TTC549 (cell line): ENCODE data around the gene KIAA0232.

ENCODE experiments used
- FAIRE-seq: peaks from 2 replicates; lab custom pipeline; 2012; peaks lifted over from hg19 to GRCh38; lab: Jason Lieb, UNC

Gene KIAA0232, protein sequence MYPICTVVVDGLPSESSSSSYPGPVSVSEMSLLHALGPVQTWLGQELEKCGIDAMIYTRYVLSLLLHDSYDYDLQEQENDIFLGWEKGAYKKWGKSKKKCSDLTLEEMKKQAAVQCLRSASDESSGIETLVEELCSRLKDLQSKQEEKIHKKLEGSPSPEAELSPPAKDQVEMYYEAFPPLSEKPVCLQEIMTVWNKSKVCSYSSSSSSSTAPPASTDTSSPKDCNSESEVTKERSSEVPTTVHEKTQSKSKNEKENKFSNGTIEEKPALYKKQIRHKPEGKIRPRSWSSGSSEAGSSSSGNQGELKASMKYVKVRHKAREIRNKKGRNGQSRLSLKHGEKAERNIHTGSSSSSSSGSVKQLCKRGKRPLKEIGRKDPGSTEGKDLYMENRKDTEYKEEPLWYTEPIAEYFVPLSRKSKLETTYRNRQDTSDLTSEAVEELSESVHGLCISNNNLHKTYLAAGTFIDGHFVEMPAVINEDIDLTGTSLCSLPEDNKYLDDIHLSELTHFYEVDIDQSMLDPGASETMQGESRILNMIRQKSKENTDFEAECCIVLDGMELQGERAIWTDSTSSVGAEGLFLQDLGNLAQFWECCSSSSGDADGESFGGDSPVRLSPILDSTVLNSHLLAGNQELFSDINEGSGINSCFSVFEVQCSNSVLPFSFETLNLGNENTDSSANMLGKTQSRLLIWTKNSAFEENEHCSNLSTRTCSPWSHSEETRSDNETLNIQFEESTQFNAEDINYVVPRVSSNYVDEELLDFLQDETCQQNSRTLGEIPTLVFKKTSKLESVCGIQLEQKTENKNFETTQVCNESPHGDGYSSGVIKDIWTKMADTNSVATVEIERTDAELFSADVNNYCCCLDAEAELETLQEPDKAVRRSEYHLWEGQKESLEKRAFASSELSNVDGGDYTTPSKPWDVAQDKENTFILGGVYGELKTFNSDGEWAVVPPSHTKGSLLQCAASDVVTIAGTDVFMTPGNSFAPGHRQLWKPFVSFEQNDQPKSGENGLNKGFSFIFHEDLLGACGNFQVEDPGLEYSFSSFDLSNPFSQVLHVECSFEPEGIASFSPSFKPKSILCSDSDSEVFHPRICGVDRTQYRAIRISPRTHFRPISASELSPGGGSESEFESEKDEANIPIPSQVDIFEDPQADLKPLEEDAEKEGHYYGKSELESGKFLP (N-terminal part only)

GRCh38 chr4:6782147-6782845, at the start of gene KIAA0232:
TSS of gene KIAA0232 (plus strand) at chr4:6782727. CDS start at chr4:6824454, 41,727 bp downstream.
- no peak for FAIRE-seq

DNA sequence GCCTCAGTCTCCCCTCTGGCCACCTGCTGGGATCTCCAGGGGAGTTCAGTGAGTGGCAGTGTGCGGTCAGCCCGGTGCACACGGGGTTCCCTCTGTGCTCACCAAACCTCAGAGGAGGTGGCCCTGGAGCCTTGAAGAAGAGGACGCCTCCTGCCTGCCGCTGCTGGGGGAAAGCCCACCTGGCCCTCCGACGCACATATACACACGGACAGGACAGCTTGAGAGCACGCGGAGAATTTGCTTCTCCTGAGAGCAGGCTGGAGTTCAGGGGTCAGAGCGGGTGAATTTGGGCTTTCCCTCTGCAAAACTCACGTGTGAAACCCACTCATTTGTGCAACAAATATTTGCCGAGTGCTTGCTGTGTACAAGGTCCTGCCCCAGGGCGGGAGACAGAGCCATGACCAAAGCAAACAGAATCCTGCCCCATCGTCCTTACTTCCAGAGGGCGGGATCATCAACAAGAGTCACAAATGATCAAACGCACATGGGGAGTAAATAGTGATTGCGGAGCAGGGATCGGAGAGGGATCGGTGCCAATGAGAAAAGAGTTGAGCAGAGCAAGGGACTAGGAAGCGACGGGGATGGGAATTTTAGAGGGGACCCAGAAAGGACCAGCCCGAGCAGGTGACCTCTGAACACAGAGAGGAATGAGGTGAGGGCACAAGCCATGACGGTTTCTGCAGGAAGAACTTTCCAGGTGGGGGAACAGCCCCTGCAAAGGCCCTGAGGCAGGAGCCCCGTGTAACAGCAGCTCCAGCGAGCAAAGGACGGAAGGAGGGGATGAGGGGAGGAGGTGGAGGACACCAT, 49.0 kb upstream of the KIAA0232 start:
- FAIRE-seq = no peak

DNA sequence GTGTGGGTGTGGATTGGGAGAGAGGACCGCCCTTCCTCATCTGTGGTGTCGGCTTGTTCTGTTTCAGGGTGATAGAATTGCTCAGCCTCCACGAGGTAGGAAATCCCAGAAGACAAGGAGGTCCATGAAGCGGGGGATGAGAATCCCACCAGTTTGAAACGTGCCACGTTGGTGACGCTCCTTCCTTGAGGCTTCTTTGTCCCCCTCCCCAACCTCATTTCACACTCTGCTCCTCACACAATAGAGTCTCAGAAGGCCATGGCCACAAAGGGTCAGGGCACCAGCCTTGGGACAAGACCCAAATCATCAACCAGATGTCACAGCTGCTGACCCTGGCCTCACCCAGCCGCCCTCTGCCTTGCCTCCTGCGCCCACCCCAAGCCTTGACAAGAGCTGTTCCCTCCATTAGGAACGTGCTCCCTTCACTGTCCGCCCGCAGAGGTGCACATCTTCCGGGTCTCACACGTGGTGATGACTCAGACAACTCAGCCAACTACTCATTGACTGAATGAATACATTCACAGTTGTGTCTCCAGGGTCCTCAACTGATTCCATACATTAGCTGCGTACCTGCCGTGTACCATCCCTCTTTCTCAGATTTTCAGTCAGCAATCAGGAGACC, 48.3 kb upstream of the KIAA0232 start:
- no peak for FAIRE-seq

DNA sequence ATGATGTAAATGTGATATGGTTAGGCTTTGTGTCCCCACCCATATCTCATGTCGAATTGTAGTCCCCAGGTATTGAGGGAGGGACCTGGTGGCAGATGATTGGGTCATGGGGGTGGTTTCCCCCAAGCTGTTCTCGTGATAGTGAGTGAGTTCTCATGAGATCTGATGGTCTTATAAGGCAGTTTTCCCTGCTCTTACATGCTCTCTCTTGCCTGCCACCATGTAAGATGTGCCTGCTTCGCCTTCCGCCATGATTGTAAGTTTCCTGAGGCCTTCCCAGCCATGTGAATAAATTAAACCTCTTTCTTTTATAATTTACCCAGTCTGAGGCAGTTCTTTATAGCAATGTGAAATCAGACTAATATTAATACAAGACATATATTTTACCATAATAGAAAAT, 42.6 kb upstream of the KIAA0232 start:
- FAIRE-seq = no peak

DNA sequence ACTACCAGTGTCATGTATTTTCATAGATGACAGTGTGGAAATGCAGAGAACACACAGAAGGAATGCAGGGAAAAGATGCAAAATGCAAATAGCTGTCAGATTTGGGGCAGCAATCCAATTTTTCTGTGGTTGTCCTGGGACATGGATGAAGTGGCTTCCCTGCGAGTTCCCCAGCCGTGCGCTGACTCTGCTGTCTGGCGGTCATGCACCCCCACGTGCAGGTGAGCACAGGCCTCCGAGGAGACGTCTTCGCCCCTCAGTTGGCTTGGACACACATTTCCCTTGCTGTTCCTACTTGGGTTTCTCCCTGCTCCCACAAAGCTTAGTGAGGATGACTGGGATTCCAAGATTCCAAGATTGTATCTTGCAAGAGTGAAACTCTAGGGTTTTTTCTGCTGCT, 42.2 kb upstream of the KIAA0232 start:
- no peak for FAIRE-seq

GRCh38 chr4:6742507-6742906, 40.0 kb upstream of the KIAA0232 start:
- FAIRE-seq = no peak

DNA sequence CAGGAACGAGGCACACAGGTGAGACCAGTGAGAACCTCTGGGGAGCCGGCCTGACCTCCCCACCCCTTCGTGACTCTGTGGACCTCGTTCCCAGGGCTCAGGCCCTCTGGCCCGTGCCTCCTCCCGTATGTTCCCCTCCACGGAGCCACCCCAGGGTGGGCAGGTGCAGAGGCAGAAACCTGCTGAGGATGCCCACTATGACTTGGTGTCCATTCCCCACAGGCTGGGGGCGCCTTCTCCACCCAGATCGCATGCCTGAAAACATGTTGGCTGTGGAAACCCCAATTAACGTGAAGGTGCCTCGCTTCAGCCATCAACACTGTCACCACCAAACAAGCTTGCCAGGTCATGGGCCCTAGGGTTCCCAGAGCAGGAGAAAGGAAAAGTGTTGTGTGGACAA, 39.5 kb upstream of the KIAA0232 start:
- FAIRE-seq = no peak

DNA sequence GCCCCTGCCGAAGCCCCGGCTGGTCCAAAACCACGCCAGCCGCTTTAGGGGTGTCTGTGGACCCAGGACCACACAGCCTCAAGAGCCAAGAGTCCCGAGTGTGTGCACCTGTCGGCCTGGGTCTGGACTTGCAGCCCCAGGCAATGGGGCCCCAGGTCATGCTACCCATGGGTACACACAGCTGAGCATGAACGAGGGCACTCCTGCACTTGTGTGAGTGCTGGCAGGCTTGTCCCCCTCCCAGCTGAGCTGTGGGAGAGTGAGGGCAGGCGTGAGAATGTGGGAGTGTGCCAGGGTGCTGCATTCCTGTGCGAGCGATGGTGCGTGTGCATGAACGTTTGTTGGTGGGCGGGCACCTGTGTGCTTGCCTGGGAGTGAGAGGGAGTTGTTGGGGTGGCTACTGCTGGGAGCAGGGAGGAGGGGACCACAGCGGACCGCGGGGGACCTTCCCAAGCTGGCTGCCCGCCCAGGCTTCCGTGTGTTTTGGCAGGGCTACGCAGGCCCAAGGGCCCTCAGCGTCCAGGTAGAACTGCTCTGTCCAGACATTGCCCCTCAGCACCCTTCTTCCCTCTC, 35.7 kb upstream of the KIAA0232 start:
- FAIRE-seq = no peak

- no peak for FAIRE-seq
Measured at GRCh38 chr4:6747294-6748051, 35.1 kb upstream of the KIAA0232 start.

DNA sequence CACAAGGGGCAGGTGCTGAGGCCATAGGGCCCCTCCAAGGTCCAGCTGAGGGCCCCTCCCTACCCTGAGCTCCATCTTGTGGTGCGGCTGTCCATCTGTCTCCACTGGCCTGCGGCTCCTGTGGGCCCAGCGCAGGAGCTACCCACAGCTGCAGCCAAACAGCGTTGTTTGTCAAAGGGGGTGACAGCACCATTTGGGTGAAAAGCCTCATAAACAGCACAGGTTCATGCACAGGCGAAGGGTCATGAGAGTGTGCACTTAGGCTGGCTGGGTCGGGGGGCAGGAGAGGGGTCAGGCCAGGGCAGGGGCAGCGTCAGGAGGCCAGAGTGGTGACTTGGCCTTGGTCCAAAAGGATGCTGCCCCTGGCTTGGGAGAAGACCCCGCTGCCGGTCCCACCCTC, 34.2 kb upstream of the KIAA0232 start:
- no peak for FAIRE-seq

DNA sequence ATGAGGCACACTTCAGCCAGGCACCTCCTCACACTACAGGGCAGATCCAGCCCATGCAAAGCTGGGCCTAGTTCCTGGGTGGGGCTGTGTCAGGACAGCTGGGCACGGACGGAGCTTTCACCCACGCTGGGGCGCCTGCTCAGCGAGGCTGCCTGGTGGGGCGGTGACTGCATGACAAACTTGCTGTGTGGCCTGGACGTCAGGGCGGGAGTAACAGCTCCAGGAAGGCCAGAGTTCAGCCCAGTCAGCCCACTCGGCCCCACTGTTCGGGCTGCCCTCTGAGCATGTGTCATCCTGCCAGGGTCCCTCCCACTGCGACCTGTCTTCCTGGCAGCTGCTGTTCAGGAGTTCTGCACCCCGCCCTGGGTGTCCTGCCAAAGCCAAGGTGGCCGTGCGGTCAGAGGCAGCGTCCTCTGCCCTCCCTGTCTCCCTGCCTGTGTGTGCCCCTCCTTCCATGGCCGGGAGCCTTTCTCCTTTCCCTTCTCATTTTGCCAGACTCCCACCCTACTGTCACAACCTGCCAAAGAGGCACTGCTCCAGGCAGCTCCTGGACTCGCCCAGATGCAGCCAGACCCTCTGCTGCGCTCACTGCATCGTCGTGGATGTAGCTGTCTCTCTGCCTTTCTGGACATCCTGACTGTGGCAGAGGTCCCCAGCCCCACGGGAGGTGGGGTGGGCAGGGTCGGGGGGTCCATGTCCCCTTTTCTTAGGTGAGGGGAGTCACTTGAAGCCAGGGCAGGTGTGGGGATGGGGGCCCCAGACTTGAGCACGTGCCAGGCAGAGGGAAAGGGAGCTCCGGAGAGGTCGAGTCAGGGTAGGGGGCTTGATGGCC, 33.0 kb upstream of the KIAA0232 start:
- FAIRE-seq = no peak

GRCh38 chr4:6750286-6751221, 32.0 kb upstream of the KIAA0232 start:
- no peak for FAIRE-seq

DNA sequence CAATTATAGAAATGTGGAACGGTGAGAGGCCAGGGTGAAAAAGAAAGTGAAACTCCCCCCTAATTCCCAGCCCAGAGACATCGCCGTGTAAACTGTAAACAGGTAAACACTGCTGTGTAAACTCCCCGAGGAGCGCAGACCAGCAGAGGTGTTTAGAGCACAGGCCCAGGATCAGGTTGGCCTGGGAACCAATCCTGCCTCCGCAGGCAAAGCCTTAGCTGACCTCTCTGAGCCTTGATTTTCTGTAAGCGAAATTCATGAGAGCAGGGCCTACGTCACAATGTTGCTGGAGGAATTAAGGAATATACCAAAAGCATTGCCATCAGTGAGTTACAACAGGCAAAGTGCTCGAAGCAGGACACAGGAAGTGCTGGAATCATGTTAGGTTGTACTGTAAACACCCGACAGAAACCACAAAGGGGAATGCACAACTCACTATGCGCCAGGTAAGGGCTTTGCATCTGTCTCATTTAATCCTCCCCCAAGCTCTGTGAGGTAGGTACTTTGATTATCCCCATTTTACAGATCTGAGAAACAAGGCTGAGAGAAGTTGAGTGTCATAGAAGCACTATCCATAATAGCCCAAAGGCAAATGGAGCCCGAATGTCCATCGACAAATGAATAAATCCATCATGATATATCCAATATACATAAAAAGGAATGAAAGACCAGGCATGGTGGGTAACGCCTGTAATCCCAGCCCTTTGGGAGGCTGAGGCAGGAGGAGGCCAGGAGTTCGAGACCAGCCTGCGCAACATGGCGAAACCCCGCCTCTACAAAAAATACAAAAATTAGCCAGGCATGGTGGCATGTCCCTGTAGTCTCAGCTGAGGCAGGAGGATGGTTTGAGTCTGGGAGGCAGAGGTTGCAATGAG, 30.7 kb upstream of the KIAA0232 start:
- no peak for FAIRE-seq

GRCh38 chr4:6752486-6752829, 30.1 kb upstream of the KIAA0232 start:
- FAIRE-seq = no peak

DNA sequence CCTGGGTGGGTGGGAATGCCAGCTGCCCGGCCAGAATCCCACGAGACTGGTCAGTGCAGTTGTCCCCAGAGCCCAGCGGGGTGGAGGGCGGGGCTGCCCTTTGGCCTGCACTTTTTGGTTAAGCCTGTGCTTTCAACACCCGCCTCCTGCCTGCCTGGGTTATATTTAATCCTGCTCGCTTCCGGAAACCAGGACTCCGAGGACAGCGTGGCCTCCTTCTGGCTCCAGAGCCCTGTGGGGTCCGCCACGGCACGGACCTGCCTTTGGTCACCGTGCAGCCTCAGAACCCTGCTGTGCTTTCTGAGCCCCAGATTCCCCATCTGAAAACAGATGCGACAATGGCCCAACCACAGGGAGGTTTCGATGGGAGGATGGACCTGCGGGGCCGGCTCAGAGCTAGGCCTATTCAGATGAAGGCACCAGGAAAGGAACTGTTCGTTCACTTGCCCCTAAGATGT, 29.4 kb upstream of the KIAA0232 start:
- no peak for FAIRE-seq

DNA sequence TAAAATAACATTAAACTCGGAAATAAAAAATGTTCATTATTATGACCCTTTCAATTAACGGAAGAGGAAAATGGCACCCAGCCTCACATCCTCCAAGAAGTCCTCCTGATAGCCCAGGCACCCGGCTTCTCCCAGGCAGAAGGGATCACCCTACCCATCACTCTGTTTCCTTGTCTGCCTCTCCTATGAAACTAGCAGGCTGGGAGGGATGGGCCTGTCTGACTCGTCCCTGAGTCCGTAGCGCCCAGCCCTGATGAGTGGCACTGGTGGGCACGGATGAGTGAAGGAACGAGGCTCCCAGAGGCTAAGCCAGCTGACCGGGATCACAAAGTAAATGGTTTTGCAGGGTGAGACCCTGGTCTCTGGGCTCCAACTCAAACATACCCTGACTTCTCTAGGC, 28.6 kb upstream of the KIAA0232 start:
- no peak for FAIRE-seq
